Upper lobe of left lung (tissue), 6 donors: ENCODE data around the gene CYP20A1. TPM values are rescaled to one million over a fixed set of nuclear protein-coding genes. Genes with fewer than 3 reads are reported as not detected.
"Not testable (repeated sequence)": the region's sequence is repeated elsewhere in the genome, so short reads cannot be mapped to it uniquely, and the experiment has no call there.

Experiments used
- ATAC-seq, 2 donors: fragments of 200-7000 bp; cut with Tn5 transposase; one replicate each; pipeline ENCODE4 v1.9.1; 2022; ENCODE audit warnings: mild to moderate bottlenecking in 2 of 2, moderate library complexity in 2 of 2; ENCODE audit not compliant: low FRiP score in 2 of 2
- DNase-seq, 2 donors: peaks; one replicate each; pipeline ENCODE4 v3.0.0-alpha.2; 2019 to 2020
- H3K27ac ChIP-seq, 4 donors: fragments of 200-600 bp; sonication (generic); one replicate each; pipeline ENCODE4 v1.5.1; 2016 to 2019
- H3K27me3 ChIP-seq, 4 donors: fragments of 200-600 bp; sonication (generic); one replicate each; pipeline ENCODE4 v1.5.1; 2017 to 2019
- H3K36me3 ChIP-seq, 4 donors: fragments of 200-600 bp; sonication (generic); one replicate each; pipeline ENCODE4 v1.5.1; 2016 to 2019
- H3K4me1 ChIP-seq, 4 donors: fragments of 200-600 bp; sonication (generic); one replicate each; pipeline ENCODE4 v1.5.1; 2018 to 2019
- H3K4me3 ChIP-seq, 4 donors: fragments of 200-600 bp; sonication (generic); one replicate each; pipeline ENCODE4 v1.5.1; 2017 to 2019; ENCODE audit warnings: mild to moderate bottlenecking in 2 of 4, moderate library complexity in 1 of 4
- H3K9me3 ChIP-seq, 4 donors: fragments of 200-600 bp; sonication (generic); one replicate each; pipeline ENCODE4 v1.5.1; 2018 to 2019
- CTCF ChIP-seq, 6 experiments: fragments of 450-650 bp in 4 of 6; fragments of 200-600 bp in 2 of 6; sonication (generic) in 2 of 6; IDR thresholded peaks; one replicate each; pipeline ENCODE4 v1.5.1; 2016 to 2019; ENCODE audit warnings: antibody characterized with exemption in 6 of 6
- EP300 ChIP-seq, 4 donors: sonication (generic); formaldehyde crosslinking; IDR thresholded peaks; one replicate each; pipeline ENCODE4 v1.5.1; 2017; ENCODE audit warnings: antibody characterized with exemption in 4 of 4, control low read depth in 2 of 4
- POLR2A ChIP-seq, 4 donors: fragments of 450-650 bp; IDR thresholded peaks; one replicate each; pipeline ENCODE4 v1.5.1; 2016 to 2017; ENCODE audit warnings: antibody characterized with exemption in 4 of 4, mild to moderate bottlenecking in 2 of 4
- POLR2AphosphoS5 ChIP-seq, 2 donors: sonication (generic); formaldehyde crosslinking; IDR thresholded peaks; one replicate each; pipeline ENCODE4 v1.5.1; 2017; ENCODE audit warnings: antibody characterized with exemption in 2 of 2
- WGBS, 2 donors: methylation state at CpG; one replicate each; pipeline ENCODE4 v1.1.5; 2017 to 2018; 5-methylcytosine and 5-hydroxymethylcytosine counted together
- total RNA-seq, 6 donors: library from RNA; depleted of rRNA in 4 of 6; stranded (reverse); fragments of >200 nt in 4 of 6; gene quantifications; one replicate each; pipeline versions ENCODE4 v1.1.0 to v1.2.1, GENCODE V29; 2016 to 2021
- donor health status: DM: no; HTN: no; CAD: no; lungs with moderate emphysema.
- donor health status: DM: no; HTN: yes; CAD: no; lungs with severe emphysema.

The CYP20A1 gene
- total RNA-seq, 6 donors from 2014 or later = 12.1 to 35.9 (median 28.9) TPM

GRCh38 chr2:203238292-203238703, 520 bp upstream of the CYP20A1 start:
- 20 to 67% methylated on average over 6 to 20 of the region's 22 CpGs for WGBS, 2 donors
- H3K4me1 ChIP-seq = peaks cover 16 to 23% (median 19%) of the 10 kb centered on the region in 4 donors
- H3K27ac ChIP-seq = peak overlapping the region; percentile 94 to 99 (median 97)
- H3K36me3 ChIP-seq = peaks cover 0 to 7% (median 0%) of the 10 kb centered on the region in 4 donors
- ATAC-seq (no peak), DNase-seq (peak in 1 of 2 donors; percentile 22)
- peak overlapping the region; percentile 44 to 90 (median 80) for H3K4me3 ChIP-seq
- H3K9me3 ChIP-seq = no peaks in the 10 kb centered on the region
- no peaks in the 10 kb centered on the region for H3K27me3 ChIP-seq
- TF ChIP-seq EP300 (IDR thresholded peaks at IDR 0.05) (no peak), POLR2A (IDR thresholded peaks at IDR 0.05) (no peak), POLR2AphosphoS5 (IDR thresholded peaks at IDR 0.05) (no peak), CTCF (IDR thresholded peaks at IDR 0.05) (no peak)

GRCh38 chr2:203240491-203240890, 1.7 kb downstream of the CYP20A1 start:
- no peak for ATAC-seq
- WGBS, 2 donors = 79 to 84% methylated on average over 5 of the region's 5 CpGs
- no peaks in the 10 kb centered on the region for H3K27me3 ChIP-seq
- DNase-seq = no peak
- H3K9me3 ChIP-seq = no peaks in the 10 kb centered on the region
- H3K36me3 ChIP-seq = peaks cover 0 to 20% (median 3%) of the 10 kb centered on the region in 4 donors
- TF ChIP-seq CTCF (IDR thresholded peaks at IDR 0.05) (no peak), POLR2A (IDR thresholded peaks at IDR 0.05) (no peak), EP300 (IDR thresholded peaks at IDR 0.05) (no peak), POLR2AphosphoS5 (IDR thresholded peaks at IDR 0.05) (no peak)
- peak overlapping the region in 1 of 4 donors; percentile 90 for H3K4me3 ChIP-seq
- peak overlapping the region in 1 of 4 donors; percentile 94 for H3K27ac ChIP-seq
- peaks cover 16 to 23% (median 19%) of the 10 kb centered on the region in 4 donors for H3K4me1 ChIP-seq

- peaks cover 0 to 40% (median 11%) of the 10 kb centered on the region in 4 donors for H3K36me3 ChIP-seq
- TF ChIP-seq POLR2A (IDR thresholded peaks at IDR 0.05) = no peak
- no peak for TF ChIP-seq POLR2AphosphoS5 (IDR thresholded peaks at IDR 0.05)
- no peak for TF ChIP-seq EP300 (IDR thresholded peaks at IDR 0.05)
- TF ChIP-seq CTCF (IDR thresholded peaks at IDR 0.05) = no peak
- WGBS, 2 donors = 93 to 99% methylated on average over 6 of the region's 6 CpGs
Observed at GRCh38 chr2:203242518-203242917, 3.7 kb downstream of the CYP20A1 start.

GRCh38 chr2:203246646-203247045, 7.8 kb downstream of the CYP20A1 start:
- no peak for TF ChIP-seq POLR2AphosphoS5 (IDR thresholded peaks at IDR 0.05)
- no peak for TF ChIP-seq EP300 (IDR thresholded peaks at IDR 0.05)
- TF ChIP-seq POLR2A (IDR thresholded peaks at IDR 0.05) = no peak
- TF ChIP-seq CTCF (IDR thresholded peaks at IDR 0.05) = no peak

More at GRCh38 chr2:203242518-203242917, 3.7 kb downstream of the CYP20A1 start:
- Histone ChIP-seq H3K27me3 (no peaks in the 10 kb centered on the region), H3K4me1 (peaks cover 16 to 23% (median 19%) of the 10 kb centered on the region in 4 donors), H3K27ac (no peak overlapping the region), H3K4me3 (no peak overlapping the region), H3K9me3 (no peaks in the 10 kb centered on the region)
- DNase-seq (no peak), ATAC-seq (no peak)

GRCh38 chr2:203252818-203253217, 14.0 kb downstream of the CYP20A1 start:
- no peak for DNase-seq
- Histone ChIP-seq H3K4me1 (no peaks in the 10 kb centered on the region), H3K27me3 (no peaks in the 10 kb centered on the region), H3K4me3 (no peak overlapping the region), H3K27ac (no peak overlapping the region), H3K36me3 (peaks cover 17 to 79% (median 30%) of the 10 kb centered on the region in 4 donors), H3K9me3 (no peaks in the 10 kb centered on the region)
- ATAC-seq = peak in 1 of 2 donors; percentile 30
- TF ChIP-seq EP300 (IDR thresholded peaks at IDR 0.05) (no peak), POLR2A (IDR thresholded peaks at IDR 0.05) (no peak), CTCF (IDR thresholded peaks at IDR 0.05) (no peak), POLR2AphosphoS5 (IDR thresholded peaks at IDR 0.05) (no peak)
- WGBS, 2 donors = 91 to 93% methylated on average over 12 to 13 of the region's 13 CpGs

More at GRCh38 chr2:203246646-203247045, 7.8 kb downstream of the CYP20A1 start:
- Histone ChIP-seq H3K4me1 (no peaks in the 10 kb centered on the region), H3K36me3 (peaks cover 0 to 72% (median 21%) of the 10 kb centered on the region in 4 donors), H3K27me3 (no peaks in the 10 kb centered on the region), H3K9me3 (no peaks in the 10 kb centered on the region), H3K27ac (no peak overlapping the region), H3K4me3 (no peak overlapping the region)
- ATAC-seq (no peak), DNase-seq (no peak)
- WGBS, 2 donors = 91 to 100% methylated on average over 3 of the region's 3 CpGs

- not testable (repeated sequence) for H3K4me1 ChIP-seq, H3K27me3 ChIP-seq, H3K27ac ChIP-seq, DNase-seq, H3K4me3 ChIP-seq, ATAC-seq, H3K9me3 ChIP-seq
- peaks cover 21 to 82% (median 26%) of the 10 kb centered on the region in 4 donors for H3K36me3 ChIP-seq
- WGBS, 2 donors = 81 to 83% methylated on average over 10 of the region's 10 CpGs
Observed at GRCh38 chr2:203253422-203254095, 14.7 kb downstream of the CYP20A1 start.
